ENCODE data around the gene CNTN2.
A peak's percentile ranks its signal among the peaks of the same experiment; 100 is the strongest.

The CNTN2 gene

GRCh38 chr1:205072881-205073280 is 29.9 kb downstream of the CNTN2 start:
- DNase-seq (ENCODE audit: low spot score): no peak

- no peak for DNase-seq (ENCODE audit: low spot score)
These were observed 30.5 kb downstream of the CNTN2 start for GRCh38 chr1:205073511-205073910.

GRCh38 chr1:205074084-205074483 is 31.1 kb downstream of the CNTN2 start:
- DNase-seq (ENCODE audit: low spot score): no peak

GRCh38 chr1:205074513-205074912 is 31.5 kb downstream of the CNTN2 start:
- DNase-seq (ENCODE audit: low spot score): peak; percentile 15

- no peak for DNase-seq (ENCODE audit: low spot score)
These were observed 32.7 kb downstream of the CNTN2 start for GRCh38 chr1:205075642-205076155.

- DNase-seq (ENCODE audit: low spot score): no peak
These were observed 33.3 kb downstream of the CNTN2 start for GRCh38 chr1:205076245-205076761.

GRCh38 chr1:205077158-205077933 is 34.3 kb downstream of the CNTN2 start:
- DNase-seq (ENCODE audit: low spot score): no peak

GRCh38 chr1:205077934-205078311 is 34.9 kb downstream of the CNTN2 start:
- no peak for DNase-seq (ENCODE audit: low spot score)

GRCh38 chr1:205082431-205082830 is 39.4 kb downstream of the CNTN2 start:
- DNase-seq (ENCODE audit: low spot score): no peak

- DNase-seq (ENCODE audit: low spot score): no peak
These were observed 41.3 kb downstream of the CNTN2 start, which contains the start of gene TMEM81 for GRCh38 chr1:205084360-205084759. TMEM81 (minus strand) TSS chr1:205084460; CDS start chr1:205084320, 140 bp downstream.

- DNase-seq (ENCODE audit: low spot score): peak; percentile 54
These were observed 45.3 kb downstream of the CNTN2 start for GRCh38 chr1:205088341-205088740.

- DNase-seq (ENCODE audit: low spot score): no peak
These were observed 48.2 kb downstream of the CNTN2 start for GRCh38 chr1:205091043-205091740.

- no peak for DNase-seq (ENCODE audit: low spot score)
These were observed 52.4 kb downstream of the CNTN2 start for GRCh38 chr1:205095422-205095821.

- DNase-seq (ENCODE audit: low spot score): no peak
These were observed 55.2 kb downstream of the CNTN2 start for GRCh38 chr1:205098242-205098641.

- DNase-seq (ENCODE audit: low spot score): no peak
These were observed 59.4 kb downstream of the CNTN2 start for GRCh38 chr1:205102404-205102803.

- DNase-seq (ENCODE audit: low spot score): no peak
These were observed 64.3 kb downstream of the CNTN2 start for GRCh38 chr1:205107327-205107726.

GRCh38 chr1:205108464-205108863 is 65.5 kb downstream of the CNTN2 start:
- DNase-seq (ENCODE audit: low spot score): no peak

GRCh38 chr1:205109269-205109668 is 66.3 kb downstream of the CNTN2 start:
- DNase-seq (ENCODE audit: low spot score): no peak

GRCh38 chr1:205109711-205110110 is 66.7 kb downstream of the CNTN2 start:
- DNase-seq (ENCODE audit: low spot score): no peak

- DNase-seq (ENCODE audit: low spot score): no peak
These were observed 68.3 kb downstream of the CNTN2 start for GRCh38 chr1:205111354-205111753.

- no peak for DNase-seq (ENCODE audit: low spot score)
These were observed 75.7 kb downstream of the CNTN2 start for GRCh38 chr1:205118752-205119151.

GRCh38 chr1:205121660-205122488 is 78.9 kb downstream of the CNTN2 start, which contains the start of gene RBBP5:
RBBP5 (minus strand) TSS chr1:205121978; CDS start chr1:205121873, 105 bp downstream.
- DNase-seq (ENCODE audit: low spot score): peak; percentile 95
